ENCODE measurements around the gene TNFRSF1B.

DNA sequence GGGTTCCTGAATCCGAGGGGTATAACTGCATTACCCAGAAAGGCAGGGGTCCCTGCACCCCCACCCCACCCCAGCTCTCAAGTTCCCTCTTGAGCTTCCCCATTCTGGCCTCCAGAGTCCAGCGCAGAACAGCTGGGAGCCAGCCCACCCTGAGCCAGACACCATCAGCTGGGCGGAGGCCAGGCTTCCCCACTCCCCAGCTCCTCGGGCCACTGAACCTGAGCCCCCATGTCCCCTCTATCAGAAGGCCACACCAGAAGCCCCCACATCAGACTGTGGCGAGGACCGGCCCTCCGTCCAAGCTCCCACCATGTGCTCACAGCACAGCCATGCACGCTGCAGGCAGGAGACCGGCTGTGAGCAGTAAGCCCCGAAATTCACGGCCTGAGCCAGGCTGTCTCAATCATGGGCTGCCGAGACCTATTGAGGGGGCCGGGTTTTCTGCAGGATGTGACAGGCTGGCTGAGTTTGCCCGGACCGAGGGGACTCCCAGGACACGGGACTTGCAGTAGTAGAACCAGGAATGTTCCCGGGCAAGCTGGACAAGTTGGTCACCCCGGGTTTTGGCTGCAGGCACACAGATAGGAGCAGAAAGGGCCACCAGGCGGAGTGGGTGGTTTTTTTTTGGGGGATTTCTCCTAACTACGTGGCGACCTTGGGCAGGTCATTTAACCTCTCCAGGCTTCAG is 25.5 kb upstream of the TNFRSF1B start:
- TF ChIP-seq, protein P1, sequence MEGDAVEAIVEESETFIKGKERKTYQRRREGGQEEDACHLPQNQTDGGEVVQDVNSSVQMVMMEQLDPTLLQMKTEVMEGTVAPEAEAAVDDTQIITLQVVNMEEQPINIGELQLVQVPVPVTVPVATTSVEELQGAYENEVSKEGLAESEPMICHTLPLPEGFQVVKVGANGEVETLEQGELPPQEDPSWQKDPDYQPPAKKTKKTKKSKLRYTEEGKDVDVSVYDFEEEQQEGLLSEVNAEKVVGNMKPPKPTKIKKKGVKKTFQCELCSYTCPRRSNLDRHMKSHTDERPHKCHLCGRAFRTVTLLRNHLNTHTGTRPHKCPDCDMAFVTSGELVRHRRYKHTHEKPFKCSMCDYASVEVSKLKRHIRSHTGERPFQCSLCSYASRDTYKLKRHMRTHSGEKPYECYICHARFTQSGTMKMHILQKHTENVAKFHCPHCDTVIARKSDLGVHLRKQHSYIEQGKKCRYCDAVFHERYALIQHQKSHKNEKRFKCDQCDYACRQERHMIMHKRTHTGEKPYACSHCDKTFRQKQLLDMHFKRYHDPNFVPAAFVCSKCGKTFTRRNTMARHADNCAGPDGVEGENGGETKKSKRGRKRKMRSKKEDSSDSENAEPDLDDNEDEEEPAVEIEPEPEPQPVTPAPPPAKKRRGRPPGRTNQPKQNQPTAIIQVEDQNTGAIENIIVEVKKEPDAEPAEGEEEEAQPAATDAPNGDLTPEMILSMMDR (IDR thresholded peaks at IDR 0.05), result no peak
- no peak for TF ChIP-seq POLR2A (IDR thresholded peaks at IDR 0.05)

Data from uterus (tissue), 2 donors.